ENCODE results near the gene MEX3A.
"Not testable (repeated sequence)": the region's sequence is repeated elsewhere in the genome, so short reads cannot be mapped to it uniquely, and the experiment has no call there.

The MEX3A gene

GRCh38 chr1:156078728-156079127, 3.5 kb downstream of the MEX3A start:
- no peak for DNase-seq

- no peak for DNase-seq
These were observed 4.9 kb downstream of the MEX3A start for GRCh38 chr1:156077430-156077760.

GRCh38 chr1:156076609-156077429, 5.4 kb downstream of the MEX3A start:
- DNase-seq: no peak

- DNase-seq: no peak
These were observed 6.5 kb downstream of the MEX3A start for GRCh38 chr1:156075775-156076204.

GRCh38 chr1:156075162-156075561, 7.1 kb downstream of the MEX3A start:
- no peak for DNase-seq

GRCh38 chr1:156074661-156075060, 7.6 kb downstream of the MEX3A start:
- DNase-seq: no peak

GRCh38 chr1:156073740-156074139, 8.5 kb downstream of the MEX3A start:
- no peak for DNase-seq

GRCh38 chr1:156073110-156073687, 9.1 kb downstream of the MEX3A start:
- DNase-seq: no peak

GRCh38 chr1:156072251-156072650, 10.0 kb downstream of the MEX3A start:
- DNase-seq: no peak

GRCh38 chr1:156071332-156071816, 10.9 kb downstream of the MEX3A start:
- DNase-seq: not testable (repeated sequence)

GRCh38 chr1:156070548-156070947, 11.7 kb downstream of the MEX3A start:
- DNase-seq: no peak

GRCh38 chr1:156069490-156070455, 12.5 kb downstream of the MEX3A start:
- no peak for DNase-seq

GRCh38 chr1:156067262-156067661, 15.0 kb downstream of the MEX3A start:
- DNase-seq: no peak

GRCh38 chr1:156065871-156066270, 16.4 kb downstream of the MEX3A start:
- DNase-seq: no peak

- no peak for DNase-seq
These were observed 17.1 kb downstream of the MEX3A start for GRCh38 chr1:156065212-156065611.

- no peak for DNase-seq
These were observed 17.6 kb downstream of the MEX3A start for GRCh38 chr1:156064615-156065014.

GRCh38 chr1:156063997-156064285, 18.3 kb downstream of the MEX3A start:
- DNase-seq: no peak

- DNase-seq: no peak
These were observed 20.1 kb downstream of the MEX3A start for GRCh38 chr1:156062189-156062588.

GRCh38 chr1:156060937-156061636, 21.2 kb downstream of the MEX3A start, which contains the start of gene RAB25:
Gene RAB25, plus strand, starts transcription at chr1:156061160. Its CDS starts 241 bp downstream, at chr1:156061401.
- DNase-seq: no peak

- no peak for DNase-seq
These were observed 25.9 kb downstream of the MEX3A start for GRCh38 chr1:156056326-156056849.

- DNase-seq: no peak
These were observed 26.8 kb downstream of the MEX3A start for GRCh38 chr1:156055281-156056048.
